Kidney tubule cell (primary cell): ENCODE results near the gene EIF1B.

Experiments used
- DNase-seq: peaks from one replicate; pipeline ENCODE4 v3.0.0-alpha.2; 2018; ENCODE audit warnings: low spot score

Gene EIF1B

DNA sequence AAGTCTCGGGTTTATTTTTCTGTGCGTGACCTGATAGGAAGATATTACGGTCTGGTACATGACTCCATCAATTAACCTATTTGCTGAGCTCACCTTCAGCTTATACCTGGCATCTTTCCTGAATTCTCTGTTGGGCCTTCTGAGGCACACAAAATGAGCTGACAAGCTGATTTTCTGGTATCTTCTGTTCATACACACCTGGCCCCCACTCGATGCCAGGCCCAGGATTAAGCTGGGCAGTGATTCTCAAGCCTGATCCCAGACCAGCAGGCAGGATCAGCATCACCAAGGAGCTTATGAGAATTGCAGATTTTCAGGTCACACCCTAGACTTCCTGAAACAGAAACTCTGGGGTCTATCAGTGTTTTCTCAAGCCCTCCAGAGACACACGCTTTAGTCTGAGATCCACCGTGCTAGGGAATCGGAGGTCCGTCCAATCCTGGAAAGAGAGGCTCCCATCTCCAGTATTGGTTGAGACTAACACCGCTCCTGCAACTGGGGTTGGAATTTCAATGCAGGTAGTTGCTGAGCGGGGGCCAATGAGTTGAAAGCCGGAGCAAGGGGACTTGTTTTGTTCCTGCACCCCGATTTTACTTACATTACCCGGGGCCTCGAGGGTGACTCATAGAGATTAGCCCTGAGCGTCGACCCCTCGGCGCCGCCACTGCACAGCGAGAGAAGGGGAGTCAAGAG lies 636 bp upstream of the EIF1B start:
- no peak for DNase-seq

DNA sequence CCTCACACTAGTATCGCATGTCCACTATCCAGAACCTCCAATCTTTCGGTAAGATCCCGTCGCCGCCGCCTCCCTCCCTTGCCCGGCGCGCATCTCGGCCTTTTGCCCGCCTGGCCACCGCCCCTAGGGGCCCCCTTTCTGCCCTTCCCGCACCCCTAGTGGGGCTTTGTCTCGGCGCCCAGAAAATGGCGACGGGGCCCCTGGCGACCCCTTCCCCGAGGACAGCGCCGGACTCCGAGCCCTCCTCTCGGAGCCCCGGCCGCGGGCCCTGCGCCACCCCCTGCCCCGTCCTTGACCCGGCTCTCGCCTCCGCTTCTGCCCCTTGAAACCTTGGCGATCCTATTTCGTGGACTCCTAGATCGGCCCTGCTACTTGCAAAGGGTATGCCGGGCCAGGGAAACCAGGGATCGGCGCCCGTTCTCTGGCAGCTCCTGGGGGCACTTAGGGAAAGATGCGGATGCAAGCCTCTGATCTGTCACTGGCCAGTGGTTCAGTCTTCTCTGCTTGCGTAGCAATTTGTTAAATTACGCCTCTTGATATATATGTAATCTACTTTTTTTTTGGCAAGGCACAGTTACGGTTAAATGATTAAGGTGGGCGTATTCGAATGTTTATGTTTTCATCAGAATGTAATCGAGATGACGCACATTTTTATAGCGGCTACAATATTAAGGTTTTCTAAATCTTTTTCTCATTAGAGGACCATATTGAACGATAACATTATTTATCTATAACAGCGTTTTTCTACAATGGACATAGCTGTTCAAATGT lies 603 bp downstream of the EIF1B start:
- peak; percentile 33 for DNase-seq

DNA sequence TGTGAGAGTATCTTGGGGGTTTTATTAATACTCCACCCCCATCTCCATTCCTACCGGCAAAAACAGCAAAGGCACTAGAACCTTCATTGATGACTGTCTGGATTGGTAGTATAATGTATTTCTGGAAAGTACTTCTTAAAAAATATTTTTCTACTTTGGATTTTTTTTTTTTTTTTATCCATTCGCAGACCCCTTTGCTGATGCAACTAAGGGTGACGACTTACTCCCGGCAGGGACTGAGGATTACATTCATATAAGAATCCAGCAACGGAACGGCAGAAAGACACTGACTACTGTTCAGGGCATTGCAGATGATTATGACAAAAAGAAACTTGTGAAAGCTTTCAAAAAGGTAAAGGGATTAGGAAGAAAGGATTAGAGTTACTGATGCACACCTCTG lies 1.2 kb downstream of the EIF1B start:
- DNase-seq, result no peak

DNA sequence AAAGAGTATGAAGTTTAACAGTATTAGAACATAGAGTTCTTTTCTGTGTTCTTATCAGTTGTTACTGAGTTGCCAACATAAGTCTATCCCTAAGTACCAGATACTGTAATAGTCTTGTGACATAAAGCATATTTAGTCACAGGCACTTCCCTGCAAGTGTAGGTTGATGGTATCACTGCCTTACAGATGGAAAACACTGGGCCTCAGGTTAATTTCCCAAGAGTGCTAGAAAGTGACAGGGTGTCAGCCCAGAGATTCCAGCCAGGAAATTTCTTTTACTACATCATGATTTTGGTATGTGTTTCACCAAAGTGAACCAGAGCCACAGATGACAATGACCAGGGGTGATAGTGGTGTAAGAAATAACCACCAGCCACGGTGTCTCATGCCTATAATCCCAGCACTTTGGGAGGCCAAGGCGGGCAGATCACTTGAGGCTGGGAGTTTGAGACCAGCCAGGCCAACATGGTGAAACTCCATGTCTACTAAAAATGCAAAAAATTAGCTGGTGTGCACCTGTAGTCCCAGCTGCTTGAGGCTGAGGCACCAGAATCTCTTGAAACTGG lies 3.2 kb downstream of the EIF1B start:
- peak; percentile 54 for DNase-seq

DNA sequence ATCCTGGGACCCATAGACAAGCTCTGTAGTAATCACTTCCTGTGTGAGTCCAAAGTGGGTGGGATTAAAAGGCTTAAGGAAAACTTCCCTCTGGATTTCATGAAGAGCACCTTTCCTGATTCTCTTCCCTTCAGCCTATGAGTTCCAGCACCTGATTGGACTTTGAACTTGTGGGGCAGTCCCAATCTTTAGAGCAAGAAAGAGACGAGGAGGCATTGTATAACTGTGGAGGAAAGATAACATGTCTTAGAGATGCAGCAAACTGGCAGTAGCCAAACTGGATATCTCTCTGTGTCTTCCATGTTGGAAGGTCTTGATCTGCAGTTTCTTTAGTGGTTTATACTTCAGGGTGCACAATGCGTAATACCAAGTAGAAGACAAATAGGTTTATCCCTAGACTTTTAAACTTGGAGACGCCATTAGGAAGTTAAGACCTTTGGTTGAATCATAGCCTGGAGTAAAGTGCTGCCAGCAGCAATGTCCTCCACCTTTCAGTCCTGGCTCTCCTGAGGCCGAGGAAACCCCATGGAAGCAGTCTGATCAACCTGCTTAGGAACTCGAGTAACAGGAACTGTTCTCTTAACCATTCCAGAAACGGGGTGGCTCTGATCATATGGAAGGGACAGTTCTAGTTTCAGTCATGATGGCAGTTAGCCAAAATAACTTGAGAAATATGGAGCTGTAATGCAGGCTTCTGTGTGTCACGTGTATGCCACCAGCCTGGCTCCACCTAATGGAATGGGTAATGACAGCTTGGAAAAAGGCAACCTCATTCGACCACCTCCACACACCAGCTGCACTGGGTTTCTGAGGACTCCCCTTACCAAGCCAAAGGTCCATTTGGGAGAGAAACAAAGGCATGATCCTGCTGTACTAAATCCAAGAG lies 4.7 kb downstream of the EIF1B start:
- no peak for DNase-seq

DNA sequence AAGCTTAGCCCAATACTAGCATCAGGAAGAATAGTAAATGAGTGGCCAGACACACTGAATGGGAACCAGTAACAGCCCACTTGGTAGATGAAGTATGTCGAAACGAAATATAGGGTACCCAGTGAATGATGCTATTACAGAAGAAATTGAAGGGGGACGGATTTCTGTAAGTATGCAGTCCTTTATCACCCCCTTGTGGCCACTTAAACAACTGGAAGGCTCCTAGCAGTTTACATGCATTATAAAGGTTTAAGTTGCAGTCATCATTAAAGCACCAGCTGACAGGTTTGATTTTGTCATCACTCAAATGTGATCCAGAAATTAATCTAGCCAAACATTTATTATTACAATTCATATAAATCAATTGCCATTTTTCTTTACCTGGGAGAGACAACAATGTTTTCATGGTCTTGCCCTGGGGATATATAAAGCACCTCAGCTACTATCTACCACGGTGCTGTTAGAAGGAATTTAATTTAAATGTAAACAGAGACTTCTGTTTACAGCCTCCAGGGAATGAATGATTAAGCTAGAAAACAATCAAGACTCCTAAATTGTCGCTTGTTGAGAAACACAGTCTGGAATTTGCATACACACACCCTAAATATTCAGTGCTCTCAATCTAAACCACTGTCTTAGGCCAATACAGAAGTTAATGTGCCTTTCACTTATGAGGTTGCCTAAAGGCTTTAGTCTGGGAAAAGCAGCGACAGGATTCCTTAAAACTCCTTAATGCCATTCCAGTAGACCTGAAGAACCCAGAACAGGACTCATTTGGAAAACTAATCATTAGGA lies 7.8 kb downstream of the EIF1B start:
- DNase-seq, result peak; percentile 59

DNA sequence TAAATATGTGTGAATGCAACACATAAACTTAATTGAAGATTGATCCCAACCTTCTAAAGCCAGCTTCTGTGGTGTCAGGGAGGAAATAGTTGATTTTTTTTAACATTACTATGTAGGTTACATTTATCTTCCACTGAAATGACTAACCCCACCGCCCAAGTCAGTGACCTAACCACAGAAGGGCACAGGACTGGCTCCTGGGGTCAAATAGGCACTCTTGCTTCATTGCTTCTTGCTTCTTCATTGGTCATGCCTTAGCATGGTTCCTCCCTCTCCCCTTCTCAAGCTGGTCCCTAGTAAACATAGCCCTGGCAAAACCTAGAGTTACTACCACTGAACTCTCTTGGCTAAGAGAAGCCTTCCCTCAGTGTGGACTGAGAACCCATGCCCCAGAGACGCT lies 12.3 kb downstream of the EIF1B start:
- DNase-seq, result no peak

DNA sequence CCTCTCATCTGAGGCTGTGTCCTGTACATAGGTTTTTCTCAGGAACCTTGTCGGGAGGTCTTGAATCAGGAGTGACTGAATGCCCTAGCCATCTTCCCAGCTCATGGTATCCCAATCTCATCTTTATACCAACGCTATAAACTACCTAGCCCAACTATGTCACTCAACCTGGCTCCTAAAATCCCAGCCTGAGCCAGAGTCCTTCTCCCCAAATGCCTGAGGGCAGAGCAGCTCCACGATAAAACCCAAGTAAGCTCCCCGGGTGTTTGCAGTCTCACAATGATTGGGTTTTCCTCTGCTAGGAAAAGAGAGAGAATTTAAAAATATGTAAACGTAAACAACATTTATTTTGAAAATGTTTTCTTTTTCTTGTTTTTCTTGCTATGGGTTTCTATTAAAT lies 14.4 kb downstream of the EIF1B start:
- no peak for DNase-seq

DNA sequence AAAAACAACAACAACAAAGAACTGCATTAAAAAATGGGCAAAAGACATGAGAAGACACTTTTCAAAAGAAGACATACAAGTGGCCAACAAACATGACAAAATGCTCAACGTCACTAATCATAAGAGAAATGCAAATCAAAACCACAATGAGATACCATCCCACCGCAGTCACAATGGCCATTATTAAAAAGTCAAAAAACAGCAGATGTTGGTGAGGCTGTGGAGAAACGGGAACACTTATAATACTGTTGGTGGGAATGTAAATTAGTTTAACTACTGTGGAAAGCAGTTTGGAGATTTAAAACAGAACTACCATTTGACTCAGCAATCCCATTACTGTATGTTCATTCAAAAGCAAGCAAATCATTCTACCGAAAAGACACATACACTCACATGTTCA lies 15.1 kb downstream of the EIF1B start:
- DNase-seq, result no peak

DNA sequence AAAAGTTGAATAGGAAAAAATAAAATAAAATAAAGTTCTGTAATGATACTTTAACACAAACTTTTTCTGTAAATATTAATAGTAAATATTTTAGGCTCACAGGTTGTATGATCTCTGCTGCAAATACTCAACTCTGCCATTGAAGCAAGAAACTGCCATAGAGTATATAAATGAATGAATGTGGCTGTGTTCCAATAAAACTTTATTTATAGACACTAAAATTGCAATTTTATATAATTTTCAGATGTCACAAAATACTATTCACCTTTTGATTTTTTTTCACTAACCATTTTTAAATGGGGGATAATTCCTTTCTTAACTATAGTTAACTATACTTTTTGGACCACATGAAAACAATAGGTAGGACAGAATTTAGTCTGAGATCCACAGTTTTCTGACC lies 16.0 kb downstream of the EIF1B start:
- no peak for DNase-seq

DNA sequence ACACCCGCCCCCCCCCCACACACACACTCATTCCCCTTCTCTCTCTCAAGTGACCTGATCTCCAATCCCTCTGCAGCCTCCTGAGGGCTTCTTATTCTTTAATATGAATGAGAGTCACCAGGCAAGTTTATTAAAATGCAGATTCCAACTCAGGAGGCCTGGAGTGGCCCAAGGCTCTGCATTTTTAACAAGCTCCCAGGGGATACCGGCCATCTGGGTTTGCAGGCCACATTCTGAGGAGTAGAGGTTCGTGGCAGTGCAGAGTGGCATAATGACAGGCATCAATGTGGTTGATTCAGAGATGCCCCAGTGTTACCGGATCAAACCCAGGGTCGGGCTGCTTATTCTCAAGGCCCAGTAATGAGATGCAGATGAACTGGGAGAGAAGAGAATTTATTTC lies 18.9 kb downstream of the EIF1B start:
- no peak for DNase-seq

DNA sequence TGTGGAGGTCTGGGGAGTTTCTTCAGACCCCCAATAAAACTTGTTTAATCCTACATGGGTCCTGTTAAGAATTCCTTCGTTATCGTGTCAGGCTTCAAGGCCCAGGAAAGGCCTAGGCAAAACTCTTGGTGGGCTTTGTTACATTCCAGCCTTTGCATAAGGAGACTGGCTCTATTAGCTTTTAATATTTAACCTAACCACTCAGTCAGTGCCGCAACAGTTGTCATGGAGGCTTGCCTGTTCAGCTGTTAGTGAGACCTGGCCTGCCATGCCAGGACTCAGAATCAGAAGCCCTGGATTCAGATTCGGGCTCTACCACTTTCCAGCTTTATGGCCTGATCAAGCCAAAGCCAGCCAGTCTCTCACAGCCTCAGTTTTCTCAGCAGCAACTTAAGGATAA lies 19.6 kb downstream of the EIF1B start:
- DNase-seq, result peak; percentile 54

DNA sequence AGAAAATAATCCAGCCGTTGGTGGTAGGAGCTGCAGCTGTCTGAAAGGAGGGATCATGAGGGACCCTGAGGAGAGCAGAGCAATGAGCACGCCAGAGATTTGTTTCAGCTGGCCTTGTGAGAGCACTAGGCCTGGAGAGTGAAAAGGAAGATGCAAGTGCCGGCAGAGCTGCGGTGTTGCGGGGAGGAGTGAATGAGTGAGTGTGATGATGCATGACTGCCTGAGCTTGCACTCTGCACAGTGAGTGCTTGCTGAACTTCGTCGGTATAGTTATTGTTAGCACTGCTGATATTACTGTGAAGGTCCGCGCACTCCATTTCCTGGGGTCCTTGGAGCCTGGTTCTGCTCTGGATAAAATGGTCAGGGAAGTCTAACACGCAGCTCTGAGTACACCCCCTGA lies 23.2 kb downstream of the EIF1B start:
- DNase-seq, result no peak

DNA sequence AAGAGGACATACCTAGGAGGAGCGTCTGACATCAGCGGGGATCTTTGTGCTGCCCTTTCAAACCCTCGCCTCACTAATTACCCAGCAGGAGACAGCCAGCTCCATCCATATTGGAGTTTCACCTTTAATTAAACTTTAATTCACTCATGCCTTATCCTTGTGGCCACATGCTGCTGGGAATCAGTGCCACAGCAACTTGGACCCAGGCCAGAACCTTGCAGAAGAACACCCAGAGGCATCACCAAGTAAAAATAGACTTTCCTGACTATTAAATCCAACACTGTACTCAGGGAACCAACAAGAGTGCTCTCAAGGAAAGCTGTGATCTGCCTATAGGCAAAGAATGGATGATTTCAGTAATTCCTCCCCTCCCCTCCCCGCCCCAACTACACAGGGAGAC lies 23.9 kb downstream of the EIF1B start:
- peak; percentile 43 for DNase-seq

DNA sequence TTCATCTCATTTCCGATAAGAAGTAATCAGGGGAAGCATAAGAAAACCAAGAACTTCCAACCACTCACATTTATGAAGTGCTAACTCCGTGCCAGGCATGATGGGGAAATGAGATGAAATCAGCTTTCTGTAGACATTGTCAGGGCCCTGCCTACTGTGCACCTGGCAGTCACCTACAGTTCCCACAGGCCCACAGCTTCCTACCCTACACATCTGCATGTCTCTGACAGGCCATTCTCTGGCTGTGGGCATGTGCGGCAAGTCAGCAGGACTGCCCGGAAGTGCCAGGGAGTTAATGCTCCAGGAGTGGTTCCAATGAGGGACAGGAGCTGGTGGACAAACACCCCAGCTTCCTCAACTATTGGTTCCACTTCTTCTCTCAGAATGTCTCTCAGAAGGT lies 24.3 kb downstream of the EIF1B start:
- no peak for DNase-seq

DNA sequence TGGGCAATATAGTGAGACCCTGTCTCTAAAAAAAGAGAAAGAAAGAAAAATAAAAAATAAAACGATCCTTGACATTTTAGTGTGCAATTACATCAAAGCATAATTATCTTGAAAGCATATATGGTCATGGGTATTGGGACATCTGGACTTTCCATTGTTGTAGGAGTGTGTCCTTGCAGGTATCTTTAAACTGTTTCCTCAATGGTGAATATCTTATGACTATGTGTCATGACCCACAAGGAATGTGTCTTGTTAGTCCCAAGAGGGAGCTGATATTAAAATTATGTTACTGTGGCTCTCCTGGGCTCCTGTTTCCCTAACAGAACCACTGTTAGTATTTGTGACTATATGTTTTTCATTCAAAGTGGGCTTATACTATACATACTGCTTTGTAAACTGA lies 26.6 kb downstream of the EIF1B start:
- peak; percentile 40 for DNase-seq

DNA sequence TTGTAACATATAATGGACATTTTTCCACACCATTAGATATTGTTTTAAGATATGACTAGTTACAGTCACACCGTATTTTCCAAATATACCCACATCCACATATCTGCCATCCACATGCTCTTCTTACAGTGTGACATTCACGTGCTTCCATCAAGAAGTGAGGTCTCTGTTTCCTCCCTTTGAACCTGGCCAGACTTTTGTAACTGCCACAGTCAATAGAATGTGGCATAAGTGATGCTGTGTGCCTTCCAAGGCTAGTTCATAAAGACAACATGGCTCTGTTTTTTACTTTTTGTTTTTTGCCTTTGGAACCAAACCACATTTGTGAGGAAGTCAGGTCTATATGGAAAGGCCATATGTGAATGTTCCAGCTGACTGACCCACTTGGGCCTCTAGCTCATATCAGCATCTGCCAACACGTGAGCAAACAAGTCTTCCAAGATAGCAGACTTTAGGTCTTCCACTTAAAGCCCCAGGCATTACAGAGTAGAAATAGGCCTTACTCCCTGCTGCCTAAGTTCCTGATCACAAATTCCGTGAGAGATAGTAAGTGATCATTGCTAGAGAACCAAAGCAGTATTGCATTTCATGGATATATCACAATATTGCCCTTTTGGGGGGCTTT lies 27.1 kb downstream of the EIF1B start:
- DNase-seq, result no peak

DNA sequence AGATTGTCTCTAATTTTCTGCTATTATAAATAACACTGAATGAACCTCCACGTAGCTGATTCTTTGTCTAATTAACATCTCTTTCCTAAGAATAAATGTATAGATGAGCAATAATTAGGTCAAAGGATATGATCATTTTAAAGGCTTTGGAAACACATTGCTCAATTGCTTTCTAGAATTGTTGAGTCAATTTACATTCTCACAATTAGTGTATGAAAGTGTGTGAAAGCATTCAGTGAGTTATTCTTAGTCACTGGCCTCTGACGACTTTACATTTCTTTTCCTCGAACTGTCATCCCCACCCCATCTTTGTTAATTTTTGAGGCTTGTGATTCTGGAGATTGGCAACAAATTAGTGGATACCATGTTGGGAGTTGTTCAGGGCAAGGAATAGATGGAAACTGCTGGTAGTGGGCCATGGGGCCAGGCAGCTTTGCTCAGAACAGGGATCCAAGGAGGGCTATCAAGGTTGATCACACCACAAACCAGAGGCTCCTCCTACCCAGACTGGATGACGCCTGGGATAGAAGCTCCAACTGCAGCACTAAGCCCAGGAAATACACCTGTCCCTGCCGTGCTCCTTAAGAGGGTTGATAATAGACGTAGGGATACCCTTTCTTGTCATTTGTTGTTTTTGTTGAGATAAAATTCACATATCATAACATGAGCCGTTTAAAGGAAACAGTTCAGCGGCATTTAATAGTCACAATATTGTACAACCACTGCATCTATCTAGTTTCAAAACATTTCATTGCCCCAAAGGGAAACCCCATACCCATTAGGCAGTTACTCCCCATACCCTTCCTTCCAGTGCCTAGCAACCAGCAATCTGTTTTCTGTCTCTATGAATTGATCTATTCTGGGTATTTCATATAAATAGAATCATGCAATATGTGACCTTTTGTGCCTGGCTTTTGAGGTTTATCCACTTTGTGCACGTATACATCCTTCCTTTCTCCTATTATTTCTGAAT lies 27.9 kb downstream of the EIF1B start:
- no peak for DNase-seq

DNA sequence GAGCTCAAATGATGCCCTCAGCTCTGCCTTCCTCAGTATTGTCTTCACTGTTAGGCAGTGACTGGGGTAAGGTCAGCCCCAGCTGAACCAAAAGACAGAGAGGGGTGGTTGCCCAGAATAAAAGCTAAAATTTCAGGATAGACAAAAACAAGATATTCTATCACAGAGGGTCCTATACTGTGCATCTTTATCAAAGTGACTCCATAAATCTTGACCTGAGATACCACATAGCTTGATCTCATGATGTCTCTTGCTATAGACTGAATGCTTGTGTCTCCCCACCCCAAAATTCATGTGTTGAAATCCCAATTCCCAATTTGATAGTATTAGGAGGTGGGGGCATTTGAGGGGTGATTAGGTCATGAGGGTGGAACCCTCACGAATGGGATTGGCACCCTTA lies 30.4 kb downstream of the EIF1B start:
- DNase-seq, result no peak

DNA sequence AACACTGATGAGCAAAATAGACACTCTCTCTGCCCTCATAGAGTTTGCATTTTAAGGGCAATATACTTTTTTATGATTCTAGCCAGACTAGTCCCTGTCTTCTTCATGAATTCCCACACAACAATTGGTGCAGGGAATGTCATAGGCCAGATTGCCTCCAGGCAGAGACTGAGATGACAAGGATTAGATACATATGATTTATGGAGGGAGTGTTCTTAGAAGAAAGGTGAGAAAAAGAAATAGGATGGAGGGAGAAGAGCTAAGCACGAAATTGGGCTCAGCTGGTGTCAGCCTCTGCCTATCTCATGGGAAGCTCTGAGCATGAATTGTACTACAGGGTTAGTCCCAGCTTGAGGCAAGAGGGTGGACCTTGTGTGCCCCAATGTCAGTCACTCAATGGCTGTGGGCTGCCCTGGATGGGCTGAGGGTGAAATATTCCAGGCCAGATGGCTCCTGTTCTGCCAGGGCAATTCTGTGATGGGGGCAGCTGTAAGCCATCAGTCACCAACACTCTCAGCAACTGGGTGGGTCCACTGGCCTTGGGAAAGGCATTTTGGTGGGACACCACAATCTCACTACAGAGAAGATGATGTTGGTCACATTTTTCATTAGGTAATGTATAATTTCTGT lies 31.1 kb downstream of the EIF1B start:
- no peak for DNase-seq
